MM.1S (cell line): ENCODE results near the gene AHCYL2.

Experiments
- DNase-seq: peaks from one replicate; pipeline ENCODE4 v3.0.0-alpha.2; 2015
- H2AFZ ChIP-seq: fragments of 300-600 bp; sonication (generic); 2 replicates; pipeline ENCODE4 v1.6.0; 2016; ENCODE audit warnings: antibody characterized with exemption, low read length
- H3F3A ChIP-seq: fragments of 300-600 bp; sonication (generic); 2 replicates; pipeline ENCODE4 v1.6.1; 2016; ENCODE audit warnings: mild to moderate bottlenecking, antibody characterized with exemption, low read length, moderate library complexity, mixed read lengths; ENCODE audit not compliant: insufficient read depth
- H3K27ac ChIP-seq: fragments of 300-600 bp; sonication (generic); 2 replicates; pipeline ENCODE4 v1.5.1; 2016; ENCODE audit warnings: mild to moderate bottlenecking, low read length
- H3K27me3 ChIP-seq: fragments of 300-600 bp; sonication (generic); replicated peaks from 2 replicates; pipeline ENCODE4 v1.6.0; 2016; ENCODE audit warnings: low read length; ENCODE audit not compliant: insufficient read depth
- H3K36me3 ChIP-seq: fragments of 300-600 bp; sonication (generic); replicated peaks from 2 replicates; pipeline ENCODE4 v1.6.1; 2016; ENCODE audit warnings: mild to moderate bottlenecking, low read length, mixed read lengths; ENCODE audit not compliant: insufficient read depth
- H3K4me1 ChIP-seq: fragments of 300-600 bp; sonication (generic); 2 replicates; pipeline ENCODE4 v1.6.1; 2016; ENCODE audit warnings: low read length, mixed read lengths
- H3K4me2 ChIP-seq: fragments of 300-600 bp; sonication (generic); 2 replicates; pipeline ENCODE4 v1.6.0; 2016; ENCODE audit warnings: low read depth, low read length
- H3K4me3 ChIP-seq: fragments of 300-600 bp; sonication (generic); 2 replicates; pipeline ENCODE4 v1.5.1; 2016; ENCODE audit warnings: low read length, mixed read lengths
- H3K79me2 ChIP-seq: fragments of 300-600 bp; sonication (generic); 2 replicates; pipeline ENCODE4 v1.6.1; 2016; ENCODE audit warnings: mixed run types, low read length, mixed read lengths
- H3K9ac ChIP-seq: fragments of 300-600 bp; sonication (generic); 2 replicates; pipeline ENCODE4 v1.6.1; 2016; ENCODE audit warnings: low read length, mixed read lengths
- H3K9me2 ChIP-seq: fragments of 300-600 bp; sonication (generic); replicated peaks from 2 replicates; pipeline ENCODE4 v1.6.1; 2016; ENCODE audit warnings: mild to moderate bottlenecking, low read length, mixed read lengths; ENCODE audit not compliant: insufficient read depth
- H3K9me3 ChIP-seq: fragments of 300-600 bp; sonication (generic); replicated peaks from 2 replicates; pipeline ENCODE4 v1.6.1; 2016; ENCODE audit warnings: mild to moderate bottlenecking, low read length, mixed read lengths; ENCODE audit not compliant: insufficient read depth
- H4K20me1 ChIP-seq: fragments of 300-600 bp; sonication (generic); 2 replicates; pipeline ENCODE4 v1.6.1; 2016; ENCODE audit warnings: mild to moderate bottlenecking, low read length, moderate library complexity, mixed read lengths; ENCODE audit not compliant: insufficient read depth
- CTCF ChIP-seq: fragments of 300-600 bp; sonication (generic); IDR thresholded peaks from 2 replicates; pipeline ENCODE4 v1.5.1; 2016; ENCODE audit warnings: antibody characterized with exemption, low read length, mixed read lengths
- EZH2 ChIP-seq: fragments of 300-600 bp; sonication (generic); optimal IDR thresholded peaks from 2 replicates; pipeline ENCODE3; 2017; ENCODE audit warnings: low read depth, mild to moderate bottlenecking, antibody characterized with exemption, low read length, mixed read lengths
- EZH2phosphoT487 ChIP-seq: fragments of 300-600 bp; sonication (generic); IDR thresholded peaks from 2 replicates; pipeline ENCODE4 v1.6.1; 2018; ENCODE audit warnings: antibody characterized with exemption, low read length

The AHCYL2 gene

GRCh38 chr7:129244220-129244619 is 19.4 kb downstream of the AHCYL2 start:
- H4K20me1 ChIP-seq: no peaks in the 10 kb centered on the region
- no peaks in the 10 kb centered on the region for H3K9me3 ChIP-seq
- H2AFZ ChIP-seq: no peak overlapping the region
- TF ChIP-seq EZH2 (no peak), CTCF (no peak), EZH2phosphoT487 (no peak)
- no peak overlapping the region for H3K4me2 ChIP-seq
- no peak for DNase-seq
- no peaks in the 10 kb centered on the region for H3K27me3 ChIP-seq
- no peak overlapping the region for H3K9ac ChIP-seq
- H3K9me2 ChIP-seq: no peaks in the 10 kb centered on the region
- no peaks in the 10 kb centered on the region for H3K36me3 ChIP-seq
- 0 out of 2 replicates have a peak, but pooled peaks cover 7% of the 10 kb centered on the region for H3K79me2 ChIP-seq
- H3K4me3 ChIP-seq: no peak overlapping the region
- no peak overlapping the region for H3K27ac ChIP-seq
- H3F3A ChIP-seq: peaks cover under 1% of the 10 kb centered on the region
- peaks cover 2% of the 10 kb centered on the region for H3K4me1 ChIP-seq

- H3K4me1 ChIP-seq: no peaks in the 10 kb centered on the region
- no peak for TF ChIP-seq CTCF
- TF ChIP-seq EZH2: no peak
- TF ChIP-seq EZH2phosphoT487: no peak
- H3K27me3 ChIP-seq: no peaks in the 10 kb centered on the region
- peaks cover 4% of the 10 kb centered on the region for H3K79me2 ChIP-seq
- no peak overlapping the region for H3K4me2 ChIP-seq
- H3K9ac ChIP-seq: no peak overlapping the region
- H3K36me3 ChIP-seq: no peaks in the 10 kb centered on the region
- no peak overlapping the region for H3K27ac ChIP-seq
- no peaks in the 10 kb centered on the region for H3K9me3 ChIP-seq
- no peaks in the 10 kb centered on the region for H3K9me2 ChIP-seq
- H2AFZ ChIP-seq: no peak overlapping the region
- H3F3A ChIP-seq: no peaks in the 10 kb centered on the region
- no peak for DNase-seq
- no peaks in the 10 kb centered on the region for H4K20me1 ChIP-seq
- no peak overlapping the region for H3K4me3 ChIP-seq
Measured at GRCh38 chr7:129245533-129245932, 20.7 kb downstream of the AHCYL2 start.

- Histone ChIP-seq H4K20me1 (no peaks in the 10 kb centered on the region), H3K9me3 (no peaks in the 10 kb centered on the region), H2AFZ (no peak overlapping the region), H3K27ac (no peak overlapping the region), H3F3A (no peaks in the 10 kb centered on the region), H3K9ac (no peak overlapping the region), H3K4me1 (no peaks in the 10 kb centered on the region), H3K27me3 (no peaks in the 10 kb centered on the region), H3K36me3 (no peaks in the 10 kb centered on the region), H3K9me2 (no peaks in the 10 kb centered on the region), H3K4me3 (no peak overlapping the region), H3K4me2 (no peak overlapping the region), H3K79me2 (peaks cover 11% of the 10 kb centered on the region)
- DNase-seq: no peak
- TF ChIP-seq EZH2 (no peak), CTCF (no peak), EZH2phosphoT487 (no peak)
Measured at GRCh38 chr7:129247087-129247486, 22.3 kb downstream of the AHCYL2 start.
